ENCODE results near the gene TMIGD3.

TMIGD3 gene

DNA sequence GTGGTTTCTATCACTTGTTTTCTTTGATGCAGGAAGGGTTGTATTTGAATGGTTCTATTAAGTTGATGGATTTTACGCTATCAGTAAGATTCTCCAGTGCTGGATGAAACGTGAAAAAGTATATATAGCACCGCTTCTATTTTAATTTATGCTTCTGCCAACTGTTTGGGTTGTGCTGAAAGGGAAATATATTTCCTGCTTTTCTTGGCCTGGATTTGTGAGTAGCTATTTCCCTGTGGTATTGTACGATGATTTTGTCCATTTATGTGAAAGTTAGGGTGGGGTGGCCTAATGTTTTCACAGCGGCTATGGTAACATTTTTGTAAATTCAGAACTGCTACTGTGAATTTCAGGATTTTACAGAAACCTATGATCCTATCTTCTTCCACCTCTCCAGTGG lies 29.3 kb downstream of the TMIGD3 start:
- no peaks in the 10 kb centered on the region for H3K9me3 ChIP-seq (ENCODE audit: control insufficient read depth in 2 of 2, low read length in 2 of 2)
- no peak overlapping the region for H3K4me3 ChIP-seq (ENCODE audit: low read length in 2 of 2)
- H3K4me1 ChIP-seq (ENCODE audit: control insufficient read depth, insufficient read depth, low read length): no peaks in the 10 kb centered on the region
- peaks cover 21 to 28% of the 10 kb centered on the region in 2 donors for H3K36me3 ChIP-seq (ENCODE audit: control insufficient read depth in 2 of 2, insufficient read depth in 2 of 2, low read length in 2 of 2)
- H3K9ac ChIP-seq (ENCODE audit: low read length in 2 of 2): no peak overlapping the region
- H3K27me3 ChIP-seq (ENCODE audit: control insufficient read depth in 1 of 2, insufficient read depth in 2 of 2, low read length in 2 of 2): no peaks in the 10 kb centered on the region
- no peak overlapping the region for H3K27ac ChIP-seq (ENCODE audit: low read length)

DNA sequence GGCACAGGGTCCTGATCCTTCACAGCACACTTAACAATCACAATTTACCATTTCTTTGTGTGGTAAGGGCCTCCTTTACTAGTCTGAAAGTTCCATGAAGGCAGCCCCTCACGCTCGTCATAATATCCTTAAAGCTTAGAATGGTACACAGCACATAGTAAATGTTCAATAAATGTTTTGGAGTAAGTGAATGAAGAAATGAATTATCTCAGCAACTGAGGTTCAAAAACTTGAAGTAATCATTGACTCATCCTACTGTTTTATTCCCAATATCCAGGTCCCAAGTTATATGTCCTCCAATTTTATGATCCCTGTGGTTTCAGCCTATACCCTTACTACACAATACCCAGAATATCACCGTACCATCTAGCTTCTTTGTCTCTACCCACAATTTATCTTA lies 31.9 kb downstream of the TMIGD3 start:
- Histone ChIP-seq H3K9ac (ENCODE audit: low read length in 2 of 2) (no peak overlapping the region), H3K36me3 (ENCODE audit: control insufficient read depth in 2 of 2, insufficient read depth in 2 of 2, low read length in 2 of 2) (peaks cover 27 to 40% of the 10 kb centered on the region in 2 donors), H3K4me3 (ENCODE audit: low read length in 2 of 2) (no peak overlapping the region), H3K27ac (ENCODE audit: low read length) (no peak overlapping the region), H3K4me1 (ENCODE audit: control insufficient read depth, insufficient read depth, low read length) (no peaks in the 10 kb centered on the region), H3K9me3 (ENCODE audit: control insufficient read depth in 2 of 2, low read length in 2 of 2) (no peaks in the 10 kb centered on the region), H3K27me3 (ENCODE audit: control insufficient read depth in 1 of 2, insufficient read depth in 2 of 2, low read length in 2 of 2) (no peaks in the 10 kb centered on the region)

- no peaks in the 10 kb centered on the region for H3K4me1 ChIP-seq (ENCODE audit: control insufficient read depth, insufficient read depth, low read length)
- no peak overlapping the region for H3K27ac ChIP-seq (ENCODE audit: low read length)
- H3K4me3 ChIP-seq (ENCODE audit: low read length in 2 of 2): no peak overlapping the region
- H3K9me3 ChIP-seq (ENCODE audit: control insufficient read depth in 2 of 2, low read length in 2 of 2): no peaks in the 10 kb centered on the region
- peaks cover 27 to 40% of the 10 kb centered on the region in 2 donors for H3K36me3 ChIP-seq (ENCODE audit: control insufficient read depth in 2 of 2, insufficient read depth in 2 of 2, low read length in 2 of 2)
- no peak overlapping the region for H3K9ac ChIP-seq (ENCODE audit: low read length in 2 of 2)
- H3K27me3 ChIP-seq (ENCODE audit: control insufficient read depth in 1 of 2, insufficient read depth in 2 of 2, low read length in 2 of 2): no peaks in the 10 kb centered on the region
These were observed 32.4 kb downstream of the TMIGD3 start for GRCh38 chr1:111471012-111471411.

DNA sequence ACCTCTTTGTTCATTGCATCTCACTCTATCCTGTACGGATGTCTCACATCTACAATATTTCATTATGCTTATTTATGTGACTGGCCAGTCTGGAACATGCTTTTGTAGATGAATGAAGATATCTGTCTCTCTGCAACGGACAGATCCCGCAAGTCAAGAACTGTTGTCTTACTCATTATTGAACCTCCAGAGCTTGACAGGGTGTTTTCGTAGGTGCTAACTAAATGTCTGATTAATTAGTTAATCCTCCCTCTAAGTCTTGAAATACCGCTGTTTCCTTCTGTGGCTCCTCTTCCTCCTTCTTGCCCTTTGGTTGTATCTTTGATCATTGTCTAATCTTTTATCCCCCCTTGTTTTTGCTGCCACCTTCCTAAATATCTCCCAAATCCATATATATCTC lies 32.8 kb downstream of the TMIGD3 start:
- H3K36me3 ChIP-seq (ENCODE audit: control insufficient read depth in 2 of 2, insufficient read depth in 2 of 2, low read length in 2 of 2): peaks cover 27 to 40% of the 10 kb centered on the region in 2 donors
- no peak overlapping the region for H3K4me3 ChIP-seq (ENCODE audit: low read length in 2 of 2)
- H3K9me3 ChIP-seq (ENCODE audit: control insufficient read depth in 2 of 2, low read length in 2 of 2): no peaks in the 10 kb centered on the region
- no peak overlapping the region for H3K27ac ChIP-seq (ENCODE audit: low read length)
- no peak overlapping the region for H3K9ac ChIP-seq (ENCODE audit: low read length in 2 of 2)
- H3K27me3 ChIP-seq (ENCODE audit: control insufficient read depth in 1 of 2, insufficient read depth in 2 of 2, low read length in 2 of 2): no peaks in the 10 kb centered on the region
- H3K4me1 ChIP-seq (ENCODE audit: control insufficient read depth, insufficient read depth, low read length): no peaks in the 10 kb centered on the region

DNA sequence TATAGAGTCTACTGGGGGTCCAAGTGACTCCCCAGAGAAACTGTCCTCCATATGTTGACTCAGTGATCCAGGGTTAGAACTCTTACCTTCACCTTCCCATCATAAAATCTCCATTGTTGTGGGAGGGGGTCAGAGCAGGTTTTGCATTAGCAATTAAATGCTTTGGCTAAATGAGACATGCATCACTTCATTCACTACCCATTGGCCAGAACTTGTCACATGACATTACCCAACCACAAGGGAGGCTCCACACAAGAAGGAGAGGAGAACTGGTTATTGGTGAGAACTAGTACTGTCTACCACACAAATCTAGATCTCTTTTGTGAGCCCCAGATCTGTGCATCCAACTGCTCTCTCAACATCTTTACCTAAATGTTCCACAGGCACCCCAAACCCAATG lies 33.9 kb downstream of the TMIGD3 start:
- Histone ChIP-seq H3K36me3 (ENCODE audit: control insufficient read depth in 2 of 2, insufficient read depth in 2 of 2, low read length in 2 of 2) (peaks cover 27 to 40% of the 10 kb centered on the region in 2 donors), H3K9me3 (ENCODE audit: control insufficient read depth in 2 of 2, low read length in 2 of 2) (no peaks in the 10 kb centered on the region), H3K4me1 (ENCODE audit: control insufficient read depth, insufficient read depth, low read length) (no peaks in the 10 kb centered on the region), H3K27ac (ENCODE audit: low read length) (no peak overlapping the region), H3K9ac (ENCODE audit: low read length in 2 of 2) (no peak overlapping the region), H3K4me3 (ENCODE audit: low read length in 2 of 2) (no peak overlapping the region), H3K27me3 (ENCODE audit: control insufficient read depth in 1 of 2, insufficient read depth in 2 of 2, low read length in 2 of 2) (no peaks in the 10 kb centered on the region)

- no peaks in the 10 kb centered on the region for H3K4me1 ChIP-seq (ENCODE audit: control insufficient read depth, insufficient read depth, low read length)
- peaks cover 27 to 40% of the 10 kb centered on the region in 2 donors for H3K36me3 ChIP-seq (ENCODE audit: control insufficient read depth in 2 of 2, insufficient read depth in 2 of 2, low read length in 2 of 2)
- no peak overlapping the region for H3K9ac ChIP-seq (ENCODE audit: low read length in 2 of 2)
- no peaks in the 10 kb centered on the region for H3K27me3 ChIP-seq (ENCODE audit: control insufficient read depth in 1 of 2, insufficient read depth in 2 of 2, low read length in 2 of 2)
- H3K9me3 ChIP-seq (ENCODE audit: control insufficient read depth in 2 of 2, low read length in 2 of 2): no peaks in the 10 kb centered on the region
- no peak overlapping the region for H3K4me3 ChIP-seq (ENCODE audit: low read length in 2 of 2)
- no peak overlapping the region for H3K27ac ChIP-seq (ENCODE audit: low read length)
These were observed 34.7 kb downstream of the TMIGD3 start for GRCh38 chr1:111468717-111469100.

GRCh38 chr1:111467865-111468716 lies 35.3 kb downstream of the TMIGD3 start:
- Histone ChIP-seq H3K9ac (ENCODE audit: low read length in 2 of 2) (no peak overlapping the region), H3K27me3 (ENCODE audit: control insufficient read depth in 1 of 2, insufficient read depth in 2 of 2, low read length in 2 of 2) (no peaks in the 10 kb centered on the region), H3K4me1 (ENCODE audit: control insufficient read depth, insufficient read depth, low read length) (no peaks in the 10 kb centered on the region), H3K4me3 (ENCODE audit: low read length in 2 of 2) (no peak overlapping the region), H3K27ac (ENCODE audit: low read length) (no peak overlapping the region), H3K36me3 (ENCODE audit: control insufficient read depth in 2 of 2, insufficient read depth in 2 of 2, low read length in 2 of 2) (peaks cover 27 to 40% of the 10 kb centered on the region in 2 donors), H3K9me3 (ENCODE audit: control insufficient read depth in 2 of 2, low read length in 2 of 2) (no peaks in the 10 kb centered on the region)

DNA sequence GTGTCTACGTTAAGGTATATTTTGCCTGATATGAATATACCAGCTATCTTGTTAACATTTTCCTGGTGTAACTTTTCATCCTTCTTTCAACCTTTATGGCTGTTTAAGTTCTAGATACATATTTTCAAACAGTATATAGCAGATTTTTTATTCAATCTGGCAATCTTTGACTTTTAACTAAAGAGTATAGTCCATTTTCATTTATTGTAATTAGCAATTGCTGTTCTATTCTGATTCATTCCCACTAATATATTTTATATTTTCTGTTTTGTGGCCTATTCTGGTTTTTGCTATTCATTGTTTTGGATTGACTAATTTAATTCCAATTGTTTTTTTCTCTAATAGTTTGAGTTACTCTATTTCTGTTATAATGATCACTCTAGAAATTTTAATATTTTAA lies 37.0 kb downstream of the TMIGD3 start:
- Histone ChIP-seq H3K27me3 (ENCODE audit: control insufficient read depth in 1 of 2, insufficient read depth in 2 of 2, low read length in 2 of 2) (no peaks in the 10 kb centered on the region), H3K4me1 (ENCODE audit: control insufficient read depth, insufficient read depth, low read length) (no peaks in the 10 kb centered on the region), H3K9ac (ENCODE audit: low read length in 2 of 2) (no peak overlapping the region), H3K36me3 (ENCODE audit: control insufficient read depth in 2 of 2, insufficient read depth in 2 of 2, low read length in 2 of 2) (peaks cover 26 to 40% of the 10 kb centered on the region in 2 donors), H3K9me3 (ENCODE audit: control insufficient read depth in 2 of 2, low read length in 2 of 2) (no peaks in the 10 kb centered on the region), H3K27ac (ENCODE audit: low read length) (no peak overlapping the region), H3K4me3 (ENCODE audit: low read length in 2 of 2) (no peak overlapping the region)

DNA sequence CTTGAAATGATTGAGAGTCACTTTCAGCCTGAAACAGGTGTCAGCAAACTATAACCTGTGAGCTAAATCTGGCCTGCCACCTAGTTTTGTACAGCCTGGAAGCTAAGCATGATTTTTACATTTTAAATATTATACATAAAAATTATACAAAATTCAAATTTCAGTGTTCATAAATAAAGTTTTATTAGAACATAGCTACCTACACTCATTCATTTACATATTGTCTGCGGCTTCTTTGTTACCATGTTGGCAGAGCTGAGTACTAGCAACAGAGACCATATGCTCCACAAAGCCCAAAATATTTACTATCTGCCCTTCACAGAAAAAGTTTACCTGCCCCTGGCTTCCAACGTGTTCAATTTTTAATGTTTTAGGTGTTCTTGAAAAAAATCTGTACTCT lies 37.7 kb downstream of the TMIGD3 start:
- no peaks in the 10 kb centered on the region for H3K27me3 ChIP-seq (ENCODE audit: control insufficient read depth in 1 of 2, insufficient read depth in 2 of 2, low read length in 2 of 2)
- no peaks in the 10 kb centered on the region for H3K4me1 ChIP-seq (ENCODE audit: control insufficient read depth, insufficient read depth, low read length)
- no peak overlapping the region for H3K4me3 ChIP-seq (ENCODE audit: low read length in 2 of 2)
- no peak overlapping the region for H3K27ac ChIP-seq (ENCODE audit: low read length)
- H3K9ac ChIP-seq (ENCODE audit: low read length in 2 of 2): no peak overlapping the region
- peaks cover 23 to 36% of the 10 kb centered on the region in 2 donors for H3K36me3 ChIP-seq (ENCODE audit: control insufficient read depth in 2 of 2, insufficient read depth in 2 of 2, low read length in 2 of 2)
- H3K9me3 ChIP-seq (ENCODE audit: control insufficient read depth in 2 of 2, low read length in 2 of 2): no peaks in the 10 kb centered on the region

DNA sequence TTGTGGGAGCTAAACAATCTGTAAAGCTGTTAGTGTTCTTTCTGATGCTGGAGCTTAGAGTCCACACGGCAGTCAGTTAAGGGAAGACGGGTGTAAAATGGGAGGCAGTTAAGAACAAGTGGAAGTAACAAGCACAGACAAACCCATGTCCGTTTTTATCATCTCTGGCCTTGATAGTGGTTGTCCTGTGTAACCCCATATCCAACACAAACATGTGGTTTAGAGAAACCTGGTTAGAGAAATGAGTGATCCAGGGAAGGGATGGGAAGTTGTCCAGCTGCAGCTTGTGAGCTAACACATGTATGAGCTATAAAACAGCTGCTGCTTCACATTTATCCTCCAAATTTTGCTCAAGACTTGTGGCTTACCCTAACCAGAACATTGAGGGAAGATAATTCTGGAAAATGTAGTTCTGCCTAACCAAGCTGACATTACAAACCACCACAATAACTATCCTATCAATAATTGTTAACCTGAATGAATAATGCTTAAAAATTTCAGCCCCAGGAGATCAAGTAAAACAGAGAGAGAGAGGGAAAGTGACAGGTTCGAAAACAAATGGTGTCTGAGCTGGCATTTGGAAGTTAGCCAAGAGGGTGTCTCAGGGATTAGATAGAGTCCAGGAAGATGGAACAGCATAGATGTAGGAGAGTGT lies 40.3 kb downstream of the TMIGD3 start:
- H3K27ac ChIP-seq (ENCODE audit: low read length): no peak overlapping the region
- peaks cover 29 to 31% of the 10 kb centered on the region in 2 donors for H3K36me3 ChIP-seq (ENCODE audit: control insufficient read depth in 2 of 2, insufficient read depth in 2 of 2, low read length in 2 of 2)
- no peaks in the 10 kb centered on the region for H3K27me3 ChIP-seq (ENCODE audit: control insufficient read depth in 1 of 2, insufficient read depth in 2 of 2, low read length in 2 of 2)

More for the DNA sequence above, 40.3 kb downstream of the TMIGD3 start:
- no peaks in the 10 kb centered on the region for H3K9me3 ChIP-seq (ENCODE audit: control insufficient read depth in 2 of 2, low read length in 2 of 2)
- H3K4me3 ChIP-seq (ENCODE audit: low read length in 2 of 2): no peak overlapping the region
- no peaks in the 10 kb centered on the region for H3K4me1 ChIP-seq (ENCODE audit: control insufficient read depth, insufficient read depth, low read length)
- no peak overlapping the region for H3K9ac ChIP-seq (ENCODE audit: low read length in 2 of 2)
